Fibroblast of villous mesenchyme (primary cell): ENCODE data around the gene PXDN. TPM values are rescaled to one million over a fixed set of nuclear protein-coding genes. Genes with fewer than 3 reads are reported as not detected.

Experiments
- DNase-seq: peaks from one replicate; pipeline ENCODE4 v3.0.0-alpha.2; 2010; ENCODE audit warnings: low read depth
- H3K4me3 ChIP-seq: 2 replicates; pipeline ENCODE4 v1.5.1; 2011; ENCODE audit warnings: low read depth, mild to moderate bottlenecking, low read length
- CTCF ChIP-seq: IDR thresholded peaks from 2 replicates; pipeline ENCODE4 v1.5.1; 2012; ENCODE audit warnings: low read depth, mild to moderate bottlenecking, low read length; ENCODE audit not compliant: insufficient read depth
- total RNA-seq: library from RNA; depleted of rRNA; stranded (reverse); fragments of >200 nt; gene quantifications from 2 replicates; pipeline ENCODE4 v1.2.3, GENCODE V29; 2012

PXDN gene
- total RNA-seq, 1 donor, result 296 TPM

GRCh38 chr2:1635823-1636222 lies 108.5 kb downstream of the PXDN start:
- no peak for DNase-seq
- H3K4me3 ChIP-seq, result no peak overlapping the region
- no peak for TF ChIP-seq CTCF

GRCh38 chr2:1634681-1635341 lies 109.5 kb downstream of the PXDN start:
- H3K4me3 ChIP-seq, result no peak overlapping the region
- no peak for DNase-seq
- TF ChIP-seq CTCF, result no peak

GRCh38 chr2:1633936-1634587 lies 110.3 kb downstream of the PXDN start:
- H3K4me3 ChIP-seq, result no peak overlapping the region
- TF ChIP-seq CTCF, result no peak
- DNase-seq, result no peak

GRCh38 chr2:1633092-1633671 lies 111.1 kb downstream of the PXDN start:
- TF ChIP-seq CTCF, result no peak
- no peak overlapping the region for H3K4me3 ChIP-seq
- DNase-seq, result peak; percentile 76

- no peak overlapping the region for H3K4me3 ChIP-seq
- DNase-seq, result no peak
- no peak for TF ChIP-seq CTCF
These were observed 111.8 kb downstream of the PXDN start for GRCh38 chr2:1632510-1632909.

- TF ChIP-seq CTCF, result no peak
- no peak overlapping the region for H3K4me3 ChIP-seq
- DNase-seq, result no peak
These were observed 112.3 kb downstream of the PXDN start for GRCh38 chr2:1632002-1632348.
